Trophoblast cell (in vitro differentiated cells and primary cell): ENCODE data around the gene UBD.

Experiments used
- DNase-seq, 2 donors: peaks; one replicate each; pipeline ENCODE4 v3.0.0-alpha.2; 2016
- H2AFZ ChIP-seq: 2 replicates; pipeline ENCODE4 v1.6.1; 2013; ENCODE audit warnings: low read length, moderate library complexity, mild to moderate bottlenecking; ENCODE audit not compliant: insufficient read depth, poor library complexity
- H2AK5ac ChIP-seq: 2 replicates; pipeline ENCODE4 v1.6.1; 2013; ENCODE audit warnings: mild to moderate bottlenecking, low read length
- H2BK120ac ChIP-seq: 2 replicates; pipeline ENCODE4 v1.6.1; 2013; ENCODE audit warnings: low read length, mild to moderate bottlenecking, moderate library complexity; ENCODE audit not compliant: insufficient read depth, poor library complexity
- H2BK12ac ChIP-seq: 2 replicates; pipeline ENCODE4 v1.6.1; 2013; ENCODE audit warnings: mild to moderate bottlenecking, low read length, moderate library complexity
- H2BK5ac ChIP-seq: 2 replicates; pipeline ENCODE4 v1.6.1; 2013; ENCODE audit warnings: low read length, low read depth, moderate library complexity, mild to moderate bottlenecking; ENCODE audit not compliant: poor library complexity
- H3K14ac ChIP-seq: 2 replicates; pipeline ENCODE4 v1.6.1; 2013; ENCODE audit warnings: mild to moderate bottlenecking, low read length
- H3K18ac ChIP-seq: 2 replicates; pipeline ENCODE4 v1.6.1; 2013; ENCODE audit warnings: mild to moderate bottlenecking, low read length
- H3K23ac ChIP-seq: 2 replicates; pipeline ENCODE4 v1.6.1; 2013; ENCODE audit warnings: low read length
- H3K27ac ChIP-seq: 2 replicates; pipeline ENCODE4 v1.5.1; 2013; ENCODE audit warnings: low read depth, mild to moderate bottlenecking, inconsistent platforms, low read length, moderate library complexity
- H3K27me3 ChIP-seq: 2 replicates; pipeline ENCODE4 v1.6.1; 2013; ENCODE audit warnings: inconsistent platforms, mild to moderate bottlenecking, low read length, moderate library complexity; ENCODE audit not compliant: insufficient read depth
- H3K36me3 ChIP-seq, 2 experiments: 1 replicate in 1 of 2; 2 replicates in 1 of 2; pipeline ENCODE4 v1.6.1; 2013; ENCODE audit warnings: low read length in 2 of 2, mild to moderate bottlenecking in 2 of 2, moderate library complexity in 1 of 2; ENCODE audit not compliant: insufficient read depth in 2 of 2, control insufficient read depth in 1 of 2
- H3K4ac ChIP-seq: 2 replicates; pipeline ENCODE4 v1.6.1; 2013; ENCODE audit warnings: low read depth, mild to moderate bottlenecking, low read length, moderate library complexity
- H3K4me1 ChIP-seq, 2 experiments: 1 replicate in 1 of 2; 2 replicates in 1 of 2; pipeline ENCODE4 v1.6.1; 2013; ENCODE audit warnings: low read length in 2 of 2, mild to moderate bottlenecking in 2 of 2, moderate library complexity in 1 of 2; ENCODE audit not compliant: insufficient read depth in 2 of 2, control insufficient read depth in 1 of 2
- H3K4me2 ChIP-seq: 2 replicates; pipeline ENCODE4 v1.6.1; 2013; ENCODE audit warnings: inconsistent platforms, mild to moderate bottlenecking, low read length, moderate library complexity
- H3K4me3 ChIP-seq: 2 replicates; pipeline ENCODE4 v1.5.1; 2013; ENCODE audit warnings: mild to moderate bottlenecking, low read depth, low read length, inconsistent platforms
- H3K79me1 ChIP-seq: one replicate; pipeline ENCODE4 v1.6.1; 2013; ENCODE audit warnings: low read length
- H3K79me2 ChIP-seq: 2 replicates; pipeline ENCODE4 v1.6.1; 2013; ENCODE audit warnings: low read length, mild to moderate bottlenecking; ENCODE audit not compliant: control insufficient read depth, insufficient read depth, poor library complexity
- H3K9ac ChIP-seq: 2 replicates; pipeline ENCODE4 v1.6.1; 2013; ENCODE audit warnings: mild to moderate bottlenecking, low read length
- H3K9me3 ChIP-seq: 2 replicates; pipeline ENCODE4 v1.6.1; 2013; ENCODE audit warnings: low read depth, mild to moderate bottlenecking, control low read depth, inconsistent platforms, low read length; ENCODE audit not compliant: insufficient read depth
- H4K12ac ChIP-seq: 2 replicates; pipeline ENCODE4 v1.6.1; 2013; ENCODE audit warnings: low read depth, mild to moderate bottlenecking, low read length, moderate library complexity
- H4K8ac ChIP-seq: 2 replicates; pipeline ENCODE4 v1.6.1; 2013; ENCODE audit warnings: low read depth, mild to moderate bottlenecking, low read length, moderate library complexity
- H4K91ac ChIP-seq: one replicate; pipeline ENCODE4 v1.6.1; 2013; ENCODE audit warnings: low read depth, mild to moderate bottlenecking, low read length, moderate library complexity
- WGBS: extraction: QIAGEN DNeasy Blood & Tissue Kit; methylation state at CpG from one replicate; pipeline ENCODE4 v1.1.7; 2013; ENCODE audit warnings: missing lambda C conversion rate; ENCODE audit not compliant: insufficient read length, insufficient coverage; ENCODE audit errors: extremely low coverage; 5-methylcytosine and 5-hydroxymethylcytosine counted together

The UBD gene

DNA sequence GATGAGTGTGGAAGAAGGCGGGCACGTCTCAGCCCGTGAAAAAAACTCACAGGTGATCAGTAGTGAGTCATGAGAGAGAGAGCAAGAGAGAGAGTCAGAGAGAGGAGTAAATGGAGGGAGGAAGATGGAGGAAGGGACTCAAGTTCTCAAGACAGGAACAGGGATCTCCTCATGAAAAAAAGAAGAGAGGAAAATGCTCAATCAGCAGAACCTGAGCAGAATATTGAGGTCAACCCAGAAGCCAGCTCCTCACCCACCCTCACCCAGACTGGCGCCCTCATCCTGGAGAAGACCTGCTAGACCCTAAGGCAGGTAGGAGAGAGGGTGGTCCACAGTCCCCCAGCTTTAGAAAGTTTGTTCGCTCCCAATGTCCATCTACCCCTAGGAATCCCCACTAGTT, 4.8 kb downstream of the UBD start:
- Histone ChIP-seq H2BK12ac (no peak overlapping the region), H3K18ac (no peak overlapping the region), H3K27me3 (peaks cover 25% of the 10 kb centered on the region), H3K4me2 (no peak overlapping the region), H3K4me3 (no peak overlapping the region), H4K8ac (no peak overlapping the region), H3K9ac (no peak overlapping the region), H3K4me1 (peaks cover 3 to 8% of the 10 kb centered on the region in 2 experiments), H3K9me3 (peaks cover 9% of the 10 kb centered on the region), H3K14ac (no peak overlapping the region), H2AFZ (no peak overlapping the region), H2AK5ac (no peak overlapping the region), H4K12ac (no peak overlapping the region), H2BK120ac (no peak overlapping the region), H3K27ac (no peak overlapping the region), H3K4ac (no peak overlapping the region), H3K79me2 (no peaks in the 10 kb centered on the region), H3K23ac (no peak overlapping the region), H2BK5ac (no peak overlapping the region), H3K79me1 (no peaks in the 10 kb centered on the region), H4K91ac (no peak overlapping the region), H3K36me3 (no peaks in the 10 kb centered on the region)
- DNase-seq, result no peak
- WGBS, result no CpG with 5 or more reads among the region's 5 CpGs

DNA sequence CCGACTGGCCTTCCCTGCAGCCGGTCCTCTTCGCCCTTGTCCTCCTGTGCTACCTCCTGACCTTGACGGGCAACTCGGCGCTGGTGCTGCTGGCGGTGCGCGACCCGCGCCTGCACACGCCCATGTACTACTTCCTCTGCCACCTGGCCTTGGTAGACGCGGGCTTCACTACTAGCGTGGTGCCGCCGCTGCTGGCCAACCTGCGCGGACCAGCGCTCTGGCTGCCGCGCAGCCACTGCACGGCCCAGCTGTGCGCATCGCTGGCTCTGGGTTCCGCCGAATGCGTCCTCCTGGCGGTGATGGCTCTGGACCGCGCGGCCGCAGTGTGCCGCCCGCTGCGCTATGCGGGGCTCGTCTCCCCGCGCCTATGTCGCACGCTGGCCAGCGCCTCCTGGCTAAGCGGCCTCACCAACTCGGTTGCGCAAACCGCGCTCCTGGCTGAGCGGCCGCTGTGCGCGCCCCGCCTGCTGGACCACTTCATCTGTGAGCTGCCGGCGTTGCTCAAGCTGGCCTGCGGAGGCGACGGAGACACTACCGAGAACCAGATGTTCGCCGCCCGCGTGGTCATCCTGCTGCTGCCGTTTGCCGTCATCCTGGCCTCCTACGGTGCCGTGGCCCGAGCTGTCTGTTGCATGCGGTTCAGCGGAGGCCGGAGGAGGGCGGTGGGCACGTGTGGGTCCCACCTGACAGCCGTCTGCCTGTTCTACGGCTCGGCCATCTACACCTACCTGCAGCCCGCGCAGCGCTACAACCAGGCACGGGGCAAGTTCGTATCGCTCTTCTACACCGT, 6.1 kb downstream of the UBD start:
- peak; percentile 15 to 46 for DNase-seq
- Histone ChIP-seq H2AFZ (no peak overlapping the region), H3K4ac (no peak overlapping the region), H4K91ac (no peak overlapping the region), H2BK5ac (no peak overlapping the region), H3K79me2 (no peaks in the 10 kb centered on the region), H3K9me3 (peaks cover 8% of the 10 kb centered on the region), H3K79me1 (no peaks in the 10 kb centered on the region), H3K4me2 (peak overlapping the region; percentile 65), H2BK120ac (no peak overlapping the region), H4K8ac (no peak overlapping the region), H3K4me1 (peaks cover 3 to 8% of the 10 kb centered on the region in 2 experiments), H3K23ac (peak overlapping the region; percentile 43), H3K27ac (no peak overlapping the region), H2AK5ac (no peak overlapping the region), H3K18ac (no peak overlapping the region), H3K36me3 (no peaks in the 10 kb centered on the region), H3K27me3 (peaks cover 25% of the 10 kb centered on the region), H4K12ac (no peak overlapping the region), H3K14ac (no peak overlapping the region), H2BK12ac (no peak overlapping the region), H3K4me3 (peak overlapping the region; percentile 23), H3K9ac (no peak overlapping the region)
- no CpG with 5 or more reads among the region's 83 CpGs for WGBS

DNA sequence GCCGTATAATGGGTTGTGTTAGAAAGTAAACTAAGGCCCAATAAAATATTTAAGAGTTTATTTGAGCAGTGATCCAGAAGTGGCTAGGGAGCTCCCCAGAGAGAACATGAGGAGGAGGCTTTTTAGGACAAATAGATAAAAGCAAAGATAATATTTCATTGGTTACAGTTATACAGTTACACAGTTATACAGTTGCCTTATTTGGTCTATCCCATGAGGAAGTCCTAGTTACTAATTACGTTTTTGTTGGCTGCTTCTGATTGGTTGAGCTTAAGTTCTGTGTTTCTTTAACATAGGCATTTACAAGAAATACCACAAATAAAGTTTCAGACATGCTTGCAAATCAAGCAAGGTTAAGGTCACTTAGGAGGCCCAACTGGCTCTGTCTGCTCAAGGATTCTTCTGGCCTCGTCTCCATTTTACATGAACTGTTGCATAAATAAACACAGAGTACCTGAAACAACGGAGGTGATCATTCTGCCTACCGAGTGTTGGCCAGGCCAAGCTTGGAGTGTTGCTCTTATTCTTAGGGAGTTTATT, 7.0 kb downstream of the UBD start:
- no CpG with 5 or more reads among the region's 5 CpGs for WGBS

DNA sequence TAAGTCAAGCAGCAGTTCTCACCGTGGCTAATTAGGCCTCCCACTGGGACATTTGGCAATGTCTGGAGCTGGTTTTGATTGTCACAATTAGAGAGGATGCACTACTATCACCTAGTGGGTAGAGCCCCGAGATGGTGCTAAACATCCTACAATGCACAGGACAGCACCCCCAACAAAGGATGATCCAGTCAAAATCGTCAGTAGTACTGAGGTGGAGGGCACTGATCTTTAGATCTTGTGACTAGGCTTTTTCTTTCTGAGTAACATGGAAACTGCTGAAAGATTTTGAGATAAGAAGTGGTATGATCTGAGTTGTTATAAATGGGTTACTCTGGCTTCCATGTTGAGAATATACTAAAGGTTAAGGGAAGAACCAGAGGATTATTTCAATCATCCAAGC, 12.0 kb downstream of the UBD start:
- Histone ChIP-seq H3K18ac (no peak overlapping the region), H3K27me3 (no peaks in the 10 kb centered on the region), H2BK120ac (no peak overlapping the region), H3K9me3 (no peaks in the 10 kb centered on the region), H3K4me1 (no peaks in the 10 kb centered on the region), H2AK5ac (no peak overlapping the region), H3K4me2 (no peak overlapping the region), H3K9ac (no peak overlapping the region), H3K36me3 (no peaks in the 10 kb centered on the region), H3K79me1 (no peaks in the 10 kb centered on the region), H4K12ac (no peak overlapping the region), H3K27ac (no peak overlapping the region), H3K79me2 (no peaks in the 10 kb centered on the region), H2AFZ (no peak overlapping the region), H2BK12ac (no peak overlapping the region), H4K91ac (no peak overlapping the region), H3K23ac (no peak overlapping the region), H2BK5ac (no peak overlapping the region), H4K8ac (no peak overlapping the region), H3K4ac (no peak overlapping the region), H3K4me3 (no peak overlapping the region), H3K14ac (no peak overlapping the region)
- DNase-seq, result no peak
- no CpG with 5 or more reads among the region's 3 CpGs for WGBS

More for the DNA sequence above, 7.0 kb downstream of the UBD start:
- no peak overlapping the region for H3K23ac ChIP-seq
- H3K79me2 ChIP-seq, result no peaks in the 10 kb centered on the region
- no peak overlapping the region for H3K27ac ChIP-seq
- H2BK120ac ChIP-seq, result no peak overlapping the region
- H3K4me3 ChIP-seq, result no peak overlapping the region
- H3K9ac ChIP-seq, result no peak overlapping the region
- H3K27me3 ChIP-seq, result peaks cover 25% of the 10 kb centered on the region
- H3K14ac ChIP-seq, result no peak overlapping the region
- DNase-seq, result peak in 1 of 2 donors; percentile 52
- no peak overlapping the region for H2AFZ ChIP-seq
- no peak overlapping the region for H3K4ac ChIP-seq
- H3K9me3 ChIP-seq, result peaks cover 7% of the 10 kb centered on the region
- no peak overlapping the region for H4K91ac ChIP-seq
- no peak overlapping the region for H2BK12ac ChIP-seq
- H4K12ac ChIP-seq, result no peak overlapping the region
- no peak overlapping the region for H2BK5ac ChIP-seq
- H3K79me1 ChIP-seq, result no peaks in the 10 kb centered on the region
- H3K36me3 ChIP-seq, result no peaks in the 10 kb centered on the region
- H3K4me1 ChIP-seq, result peaks cover 3 to 8% of the 10 kb centered on the region in 2 experiments
- H3K18ac ChIP-seq, result no peak overlapping the region
- H3K4me2 ChIP-seq, result peak overlapping the region; percentile 32
- no peak overlapping the region for H4K8ac ChIP-seq
- no peak overlapping the region for H2AK5ac ChIP-seq
